ENCODE results near the gene GNAT3.

The GNAT3 gene

DNA sequence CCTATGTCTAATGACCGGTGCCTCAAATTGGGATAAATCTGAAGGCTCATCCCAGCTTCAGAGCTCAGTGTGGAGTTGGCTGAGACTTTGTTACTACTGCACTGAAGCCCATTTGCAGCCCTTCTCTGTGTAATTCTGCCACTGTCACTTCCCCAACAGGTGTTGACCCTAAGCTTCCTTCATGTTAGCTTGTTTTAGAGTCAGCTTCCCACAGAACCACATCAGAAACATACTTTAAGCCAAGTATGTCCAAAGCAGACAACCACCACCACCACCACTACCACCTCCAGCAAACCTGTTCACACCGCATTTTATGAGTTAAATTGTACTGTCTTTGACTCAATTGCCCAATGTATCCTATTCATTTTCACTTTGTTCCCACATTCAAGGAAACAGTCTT, 25.2 kb upstream of the GNAT3 start:
- ChIA-PET POLR2A (no interaction called here), CTCF (no interaction called here)
- Histone ChIP-seq H3K9me3 (ENCODE audit: control extremely low read depth in 1 of 5, control insufficient read depth in 4 of 5, insufficient read depth in 2 of 5, low read depth in 1 of 5, low read length in 4 of 5) (peaks cover 0 to 6% (median 0%) of the 10 kb centered on the region in 5 experiments), H3K4me1 (ENCODE audit: control extremely low read depth in 1 of 4, control insufficient read depth in 4 of 4, insufficient read depth in 4 of 4, low read length in 3 of 4) (peaks cover 0 to 29% (median 7%) of the 10 kb centered on the region in 4 experiments), H3K27ac (ENCODE audit: insufficient read depth in 1 of 2, low read depth in 1 of 2, low read length in 2 of 2, poor library complexity in 1 of 2, severe bottlenecking in 2 of 2) (no peak overlapping the region), H3K4me3 (ENCODE audit: control insufficient read depth in 1 of 7, extremely low read depth in 1 of 7, insufficient read depth in 4 of 7, low read depth in 2 of 7, low read length in 6 of 7) (no peak overlapping the region), H3K27me3 (replicated peaks in 2 of 5; ENCODE audit: control insufficient read depth in 4 of 5, insufficient read depth in 5 of 5, low read length in 4 of 5) (no peaks in the 10 kb centered on the region), H3K36me3 (ENCODE audit: control insufficient read depth in 4 of 4, insufficient read depth in 4 of 4, low read length in 3 of 4) (no peaks in the 10 kb centered on the region)
- peak in 2 of 3 donors; percentile 35 to 40 for DNase-seq
- 100% methylated on average over 2 of the region's 2 CpGs for WGBS (ENCODE audit: insufficient coverage)

DNA sequence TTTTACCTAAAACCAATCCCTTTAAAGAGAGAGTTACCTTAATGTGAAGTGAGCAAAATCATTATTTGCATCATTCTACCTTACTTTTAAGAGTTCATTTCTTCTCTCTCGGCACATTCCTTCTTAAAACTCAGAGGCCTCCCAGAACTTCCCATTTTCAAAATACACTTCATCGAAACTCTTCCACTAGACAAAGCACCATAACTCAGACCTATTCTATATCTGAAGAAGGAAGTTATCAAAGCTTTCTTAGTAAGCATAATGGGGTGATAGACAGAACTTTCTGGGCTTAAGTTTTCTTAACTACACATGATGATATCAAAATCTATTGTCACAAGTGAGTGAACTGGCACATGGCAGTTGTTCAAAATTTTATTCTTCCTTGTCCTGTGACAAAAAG, 24.6 kb upstream of the GNAT3 start:
- ChIA-PET POLR2A (no interaction called here), CTCF (no interaction called here)
- Histone ChIP-seq H3K36me3 (ENCODE audit: control insufficient read depth in 4 of 4, insufficient read depth in 4 of 4, low read length in 3 of 4) (no peaks in the 10 kb centered on the region), H3K4me1 (ENCODE audit: control extremely low read depth in 1 of 4, control insufficient read depth in 4 of 4, insufficient read depth in 4 of 4, low read length in 3 of 4) (peaks cover 0 to 29% (median 7%) of the 10 kb centered on the region in 4 experiments), H3K4me3 (ENCODE audit: control insufficient read depth in 1 of 7, extremely low read depth in 1 of 7, insufficient read depth in 4 of 7, low read depth in 2 of 7, low read length in 6 of 7) (no peak overlapping the region), H3K27me3 (replicated peaks in 2 of 5; ENCODE audit: control insufficient read depth in 4 of 5, insufficient read depth in 5 of 5, low read length in 4 of 5) (no peaks in the 10 kb centered on the region), H3K27ac (ENCODE audit: insufficient read depth in 1 of 2, low read depth in 1 of 2, low read length in 2 of 2, poor library complexity in 1 of 2, severe bottlenecking in 2 of 2) (no peak overlapping the region), H3K9me3 (ENCODE audit: control extremely low read depth in 1 of 5, control insufficient read depth in 4 of 5, insufficient read depth in 2 of 5, low read depth in 1 of 5, low read length in 4 of 5) (peaks cover 0 to 6% (median 2%) of the 10 kb centered on the region in 5 experiments)
- WGBS (ENCODE audit: insufficient coverage): 80% methylated on average over 1 of the region's 2 CpGs
- DNase-seq: no peak

DNA sequence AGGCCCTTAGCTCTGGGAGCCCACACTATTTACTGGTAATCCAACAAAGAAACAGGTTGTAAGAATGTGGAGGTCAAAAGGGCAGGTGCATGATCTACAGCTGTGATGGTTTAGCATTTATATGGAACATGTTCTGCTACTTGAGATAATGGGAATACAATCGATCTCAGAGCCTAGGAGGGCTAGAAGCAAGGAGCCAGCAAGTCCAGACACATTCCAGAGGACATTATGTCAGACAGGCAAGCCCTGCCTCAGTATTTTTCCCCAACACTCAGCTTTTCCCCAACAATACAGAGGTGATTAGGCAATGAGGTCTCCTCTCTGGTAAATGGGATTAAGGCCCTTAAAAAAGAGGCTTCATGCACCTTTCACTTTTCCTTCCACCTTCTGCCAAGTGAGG, 21.4 kb upstream of the GNAT3 start:
- POLR2A ChIA-PET: no interaction called here
- CTCF ChIA-PET: interaction anchor here (1.5 kb wide), 1 partner anchor 12 kb away, joined by 3 read pairs; no protein-coding TSS in a partner anchor
- WGBS (ENCODE audit: insufficient coverage): 71% methylated on average over 1 of the region's 1 CpG
- Histone ChIP-seq H3K9me3 (ENCODE audit: control extremely low read depth in 1 of 5, control insufficient read depth in 4 of 5, insufficient read depth in 2 of 5, low read depth in 1 of 5, low read length in 4 of 5) (peaks cover 0 to 6% (median 2%) of the 10 kb centered on the region in 5 experiments), H3K4me1 (ENCODE audit: control extremely low read depth in 1 of 4, control insufficient read depth in 4 of 4, insufficient read depth in 4 of 4, low read length in 3 of 4) (peaks cover 0 to 22% (median 4%) of the 10 kb centered on the region in 4 experiments), H3K4me3 (ENCODE audit: control insufficient read depth in 1 of 7, extremely low read depth in 1 of 7, insufficient read depth in 4 of 7, low read depth in 2 of 7, low read length in 6 of 7) (no peak overlapping the region), H3K36me3 (ENCODE audit: control insufficient read depth in 4 of 4, insufficient read depth in 4 of 4, low read length in 3 of 4) (no peaks in the 10 kb centered on the region), H3K27me3 (replicated peaks in 2 of 5; ENCODE audit: control insufficient read depth in 4 of 5, insufficient read depth in 5 of 5, low read length in 4 of 5) (no peaks in the 10 kb centered on the region), H3K27ac (ENCODE audit: insufficient read depth in 1 of 2, low read depth in 1 of 2, low read length in 2 of 2, poor library complexity in 1 of 2, severe bottlenecking in 2 of 2) (no peak overlapping the region)
- DNase-seq: no peak

DNA sequence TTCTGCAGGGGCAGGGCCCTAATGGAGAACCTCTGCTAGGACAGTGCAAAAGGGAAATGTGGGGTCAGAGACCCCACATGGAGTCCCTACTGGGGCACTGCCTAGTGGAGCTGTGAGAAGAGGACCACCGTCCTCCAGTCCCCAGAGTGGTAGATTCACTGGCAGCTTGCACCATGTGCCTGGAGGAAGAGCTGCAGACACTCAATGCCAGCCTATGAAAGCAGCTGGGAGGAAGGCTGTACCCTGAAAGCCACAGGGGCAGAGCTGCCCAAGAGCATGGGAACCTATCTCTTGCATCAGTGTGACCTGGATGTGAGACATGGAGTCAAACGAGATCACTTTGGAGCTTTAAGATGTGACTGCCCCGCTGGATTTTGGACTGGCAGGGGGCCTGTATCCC, 20.3 kb upstream of the GNAT3 start:
- H3K36me3 ChIP-seq (ENCODE audit: control insufficient read depth in 4 of 4, insufficient read depth in 4 of 4, low read length in 3 of 4): no peaks in the 10 kb centered on the region
- H3K27ac ChIP-seq (ENCODE audit: insufficient read depth in 1 of 2, low read depth in 1 of 2, low read length in 2 of 2, poor library complexity in 1 of 2, severe bottlenecking in 2 of 2): no peak overlapping the region
- peaks cover 0 to 6% (median 2%) of the 10 kb centered on the region in 5 experiments for H3K9me3 ChIP-seq (ENCODE audit: control extremely low read depth in 1 of 5, control insufficient read depth in 4 of 5, insufficient read depth in 2 of 5, low read depth in 1 of 5, low read length in 4 of 5)
- ChIA-PET CTCF (interaction anchor here (1.3 to 1.5 kb wide), 2 partner anchors 10 to 133 kb away, joined by 3 to 4 read pairs; no protein-coding TSS in a partner anchor), POLR2A (no interaction called here)
- H3K27me3 ChIP-seq (replicated peaks in 2 of 5; ENCODE audit: control insufficient read depth in 4 of 5, insufficient read depth in 5 of 5, low read length in 4 of 5): no peaks in the 10 kb centered on the region
- DNase-seq: no peak
- no peak overlapping the region for H3K4me3 ChIP-seq (ENCODE audit: control insufficient read depth in 1 of 7, extremely low read depth in 1 of 7, insufficient read depth in 4 of 7, low read depth in 2 of 7, low read length in 6 of 7)
- 100% methylated on average over 2 of the region's 3 CpGs for WGBS (ENCODE audit: insufficient coverage)
- peaks cover 0 to 11% (median 3%) of the 10 kb centered on the region in 4 experiments for H3K4me1 ChIP-seq (ENCODE audit: control extremely low read depth in 1 of 4, control insufficient read depth in 4 of 4, insufficient read depth in 4 of 4, low read length in 3 of 4)

DNA sequence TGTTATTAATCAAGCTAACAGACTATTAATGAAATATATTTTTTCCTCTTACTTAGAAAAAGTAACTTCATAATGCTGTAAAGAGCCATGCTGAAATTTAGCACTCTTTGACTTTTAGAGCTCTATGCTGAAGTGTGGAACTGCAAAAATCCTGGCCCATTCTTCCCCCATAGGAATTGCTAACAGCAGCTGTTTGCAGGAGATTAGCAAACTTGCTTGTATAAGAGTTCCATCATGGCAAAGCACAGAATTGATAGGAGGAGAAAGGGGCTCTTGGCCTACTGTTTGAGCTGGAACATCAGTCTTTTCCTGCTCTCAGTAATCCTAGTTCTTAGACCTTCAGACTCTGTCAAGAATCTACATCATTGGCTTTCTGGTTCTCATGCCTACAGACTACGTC, 18.3 kb upstream of the GNAT3 start:
- H3K4me1 ChIP-seq (ENCODE audit: control extremely low read depth in 1 of 4, control insufficient read depth in 4 of 4, insufficient read depth in 4 of 4, low read length in 3 of 4): no peaks in the 10 kb centered on the region
- POLR2A ChIA-PET: no interaction called here
- H3K4me3 ChIP-seq (ENCODE audit: control insufficient read depth in 1 of 7, extremely low read depth in 1 of 7, insufficient read depth in 4 of 7, low read depth in 2 of 7, low read length in 6 of 7): no peak overlapping the region
- no peak overlapping the region for H3K27ac ChIP-seq (ENCODE audit: insufficient read depth in 1 of 2, low read depth in 1 of 2, low read length in 2 of 2, poor library complexity in 1 of 2, severe bottlenecking in 2 of 2)
- WGBS (ENCODE audit: insufficient coverage): 100% methylated on average over 1 of the region's 1 CpG
- H3K27me3 ChIP-seq (replicated peaks in 2 of 5; ENCODE audit: control insufficient read depth in 4 of 5, insufficient read depth in 5 of 5, low read length in 4 of 5): no peaks in the 10 kb centered on the region
- H3K36me3 ChIP-seq (ENCODE audit: control insufficient read depth in 4 of 4, insufficient read depth in 4 of 4, low read length in 3 of 4): no peaks in the 10 kb centered on the region
- CTCF ChIA-PET: no interaction called here
- H3K9me3 ChIP-seq (ENCODE audit: control extremely low read depth in 1 of 5, control insufficient read depth in 4 of 5, insufficient read depth in 2 of 5, low read depth in 1 of 5, low read length in 4 of 5): peaks cover 0 to 6% (median 2%) of the 10 kb centered on the region in 5 experiments
- DNase-seq: no peak

DNA sequence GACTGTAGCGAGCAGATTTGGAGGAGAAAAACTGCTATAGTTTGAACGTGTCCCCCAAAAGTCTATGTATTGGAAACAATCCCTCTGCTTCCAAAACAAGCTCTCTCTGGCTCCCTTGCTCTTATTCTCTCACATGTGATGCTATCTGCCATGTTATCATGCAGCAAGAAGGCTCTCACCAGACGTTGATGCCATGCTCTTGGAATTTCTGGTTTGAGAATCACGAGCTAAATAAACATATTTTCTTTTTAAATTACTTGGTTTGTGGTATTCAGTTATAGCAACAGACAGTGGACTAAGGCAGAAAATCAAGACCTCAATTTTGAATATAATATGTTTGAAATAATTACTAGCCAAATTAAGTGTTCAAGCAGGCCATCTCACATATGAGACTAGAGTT, 17.5 kb upstream of the GNAT3 start:
- ChIA-PET CTCF (no interaction called here), POLR2A (no interaction called here)
- no peak for DNase-seq
- H3K27ac ChIP-seq (ENCODE audit: insufficient read depth in 1 of 2, low read depth in 1 of 2, low read length in 2 of 2, poor library complexity in 1 of 2, severe bottlenecking in 2 of 2): no peak overlapping the region
- no peaks in the 10 kb centered on the region for H3K36me3 ChIP-seq (ENCODE audit: control insufficient read depth in 4 of 4, insufficient read depth in 4 of 4, low read length in 3 of 4)
- H3K27me3 ChIP-seq (replicated peaks in 2 of 5; ENCODE audit: control insufficient read depth in 4 of 5, insufficient read depth in 5 of 5, low read length in 4 of 5): no peaks in the 10 kb centered on the region
- H3K9me3 ChIP-seq (ENCODE audit: control extremely low read depth in 1 of 5, control insufficient read depth in 4 of 5, insufficient read depth in 2 of 5, low read depth in 1 of 5, low read length in 4 of 5): peaks cover 0 to 6% (median 2%) of the 10 kb centered on the region in 5 experiments
- H3K4me1 ChIP-seq (ENCODE audit: control extremely low read depth in 1 of 4, control insufficient read depth in 4 of 4, insufficient read depth in 4 of 4, low read length in 3 of 4): no peaks in the 10 kb centered on the region
- WGBS (ENCODE audit: insufficient coverage): 100% methylated on average over 2 of the region's 4 CpGs
- no peak overlapping the region for H3K4me3 ChIP-seq (ENCODE audit: control insufficient read depth in 1 of 7, extremely low read depth in 1 of 7, insufficient read depth in 4 of 7, low read depth in 2 of 7, low read length in 6 of 7)

DNA sequence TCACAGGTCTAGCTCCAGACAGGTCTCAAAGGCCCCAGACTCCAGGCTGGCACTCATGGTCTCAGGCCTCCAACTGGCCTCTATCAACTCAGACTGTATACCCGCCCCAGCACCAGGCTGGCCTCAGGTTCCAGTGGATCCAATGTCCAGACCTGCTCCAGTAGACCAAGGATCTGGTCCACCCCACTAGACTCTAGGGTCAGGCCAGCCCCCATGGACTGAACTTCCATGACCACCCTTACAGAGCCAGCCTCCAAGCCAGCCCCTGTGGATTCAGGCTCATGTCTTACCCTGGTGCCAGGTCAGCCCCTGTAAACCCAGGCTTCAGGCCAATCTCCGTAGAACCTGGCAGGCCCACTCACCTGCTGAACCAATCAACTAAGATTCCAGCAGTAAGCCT, 16.8 kb upstream of the GNAT3 start:
- Histone ChIP-seq H3K27ac (ENCODE audit: insufficient read depth in 1 of 2, low read depth in 1 of 2, low read length in 2 of 2, poor library complexity in 1 of 2, severe bottlenecking in 2 of 2) (no peak overlapping the region), H3K9me3 (ENCODE audit: control extremely low read depth in 1 of 5, control insufficient read depth in 4 of 5, insufficient read depth in 2 of 5, low read depth in 1 of 5, low read length in 4 of 5) (peaks cover 0 to 6% (median 2%) of the 10 kb centered on the region in 5 experiments), H3K36me3 (ENCODE audit: control insufficient read depth in 4 of 4, insufficient read depth in 4 of 4, low read length in 3 of 4) (no peaks in the 10 kb centered on the region), H3K27me3 (replicated peaks in 2 of 5; ENCODE audit: control insufficient read depth in 4 of 5, insufficient read depth in 5 of 5, low read length in 4 of 5) (no peaks in the 10 kb centered on the region), H3K4me1 (ENCODE audit: control extremely low read depth in 1 of 4, control insufficient read depth in 4 of 4, insufficient read depth in 4 of 4, low read length in 3 of 4) (no peaks in the 10 kb centered on the region), H3K4me3 (ENCODE audit: control insufficient read depth in 1 of 7, extremely low read depth in 1 of 7, insufficient read depth in 4 of 7, low read depth in 2 of 7, low read length in 6 of 7) (no peak overlapping the region)
- 100% methylated on average over 2 of the region's 2 CpGs for WGBS (ENCODE audit: insufficient coverage)
- ChIA-PET CTCF (no interaction called here), POLR2A (no interaction called here)
- DNase-seq: no peak

Data from common myeloid progenitor, CD34-positive (primary cell).